Large intestine (tissue), 3 donors: ENCODE data around the gene TNS4. TPM values are rescaled to one million over a fixed set of nuclear protein-coding genes. Genes with fewer than 3 reads are reported as not detected.

Experiments used
- DNase-seq, 2 donors: peaks; one replicate each; pipeline versions ENCODE4 v3.0.0 to v3.0.0-alpha.2; 2013
- H3K27ac ChIP-seq: one replicate; pipeline ENCODE4 v1.5.1; 2013; ENCODE audit warnings: low read length
- H3K27me3 ChIP-seq: 2 replicates; pipeline ENCODE4 v1.6.1; 2013; ENCODE audit warnings: low read length; ENCODE audit not compliant: control insufficient read depth, insufficient read depth
- H3K36me3 ChIP-seq: 2 replicates; pipeline ENCODE4 v1.6.1; 2013; ENCODE audit warnings: low read length; ENCODE audit not compliant: control insufficient read depth, insufficient read depth
- H3K4me1 ChIP-seq: one replicate; pipeline ENCODE4 v1.6.1; 2013; ENCODE audit warnings: low read length; ENCODE audit not compliant: control insufficient read depth, insufficient read depth
- H3K4me3 ChIP-seq: one replicate; pipeline ENCODE4 v1.5.1; 2013; ENCODE audit warnings: low read length
- H3K9me3 ChIP-seq: one replicate; pipeline ENCODE4 v1.6.1; 2013; ENCODE audit warnings: mild to moderate bottlenecking, low read depth, low read length, moderate library complexity; ENCODE audit not compliant: control insufficient read depth
- WGBS: methylation state at CpG from one replicate; pipeline ENCODE4 v1.1.5; 2013; ENCODE audit warnings: low lambda C conversion rate; ENCODE audit not compliant: insufficient coverage; 5-methylcytosine and 5-hydroxymethylcytosine counted together
- polyA plus RNA-seq: library from polyadenylated mRNA; unstranded; fragments of 120-200 nt; gene quantifications from one replicate; pipeline ENCODE4 v1.2.1, GENCODE V29; 2013

The TNS4 gene
- polyA plus RNA-seq, 1 donor: 0.06 TPM

GRCh38 chr17:40472733-40473452 lies 28.5 kb downstream of the TNS4 start:
- no peaks in the 10 kb centered on the region for H3K36me3 ChIP-seq
- no peak overlapping the region for H3K4me3 ChIP-seq
- WGBS: 83% methylated on average over 1 of the region's 3 CpGs
- no peaks in the 10 kb centered on the region for H3K27me3 ChIP-seq
- H3K9me3 ChIP-seq: peaks cover 2% of the 10 kb centered on the region
- no peak for DNase-seq
- peaks cover 6% of the 10 kb centered on the region for H3K4me1 ChIP-seq
- H3K27ac ChIP-seq: no peak overlapping the region

- Histone ChIP-seq H3K27ac (peak overlapping the region; percentile 48), H3K4me1 (peaks cover 6% of the 10 kb centered on the region), H3K27me3 (no peaks in the 10 kb centered on the region)
Observed at GRCh38 chr17:40471846-40472732, 29.3 kb downstream of the TNS4 start.

GRCh38 chr17:40470932-40471828 lies 30.2 kb downstream of the TNS4 start:
- Histone ChIP-seq H3K9me3 (peaks cover 2% of the 10 kb centered on the region), H3K27ac (peak overlapping the region; percentile 48), H3K27me3 (no peaks in the 10 kb centered on the region), H3K36me3 (no peaks in the 10 kb centered on the region), H3K4me1 (peaks cover 6% of the 10 kb centered on the region), H3K4me3 (no peak overlapping the region)
- DNase-seq: no peak
- WGBS: no CpG with 5 or more reads among the region's 17 CpGs

More at GRCh38 chr17:40471846-40472732, 29.3 kb downstream of the TNS4 start:
- peaks cover 2% of the 10 kb centered on the region for H3K9me3 ChIP-seq
- H3K4me3 ChIP-seq: no peak overlapping the region
- no CpG with 5 or more reads among the region's 6 CpGs for WGBS
- H3K36me3 ChIP-seq: no peaks in the 10 kb centered on the region
- no peak for DNase-seq

- no CpG with 5 or more reads among the region's 4 CpGs for WGBS
- Histone ChIP-seq H3K27me3 (no peaks in the 10 kb centered on the region), H3K27ac (no peak overlapping the region), H3K36me3 (no peaks in the 10 kb centered on the region), H3K9me3 (peaks cover 2% of the 10 kb centered on the region), H3K4me3 (no peak overlapping the region), H3K4me1 (peaks cover 2% of the 10 kb centered on the region)
- no peak for DNase-seq
Observed at GRCh38 chr17:40469805-40470675, 31.4 kb downstream of the TNS4 start.

- H3K27me3 ChIP-seq: no peaks in the 10 kb centered on the region
- no peak overlapping the region for H3K27ac ChIP-seq
- no peaks in the 10 kb centered on the region for H3K9me3 ChIP-seq
- DNase-seq: no peak
- no CpG with 5 or more reads among the region's 7 CpGs for WGBS
- peaks cover 1% of the 10 kb centered on the region for H3K4me1 ChIP-seq
- H3K4me3 ChIP-seq: no peak overlapping the region
- no peaks in the 10 kb centered on the region for H3K36me3 ChIP-seq
Observed at GRCh38 chr17:40468560-40468959, 32.9 kb downstream of the TNS4 start.

- no peak for DNase-seq
- no CpG with 5 or more reads among the region's 2 CpGs for WGBS
Observed at GRCh38 chr17:40467281-40467867, 34.0 kb downstream of the TNS4 start.

GRCh38 chr17:40466298-40466971 lies 35.0 kb downstream of the TNS4 start:
- H3K36me3 ChIP-seq: no peaks in the 10 kb centered on the region
- H3K9me3 ChIP-seq: no peaks in the 10 kb centered on the region
- no peak overlapping the region for H3K4me3 ChIP-seq
- no peak overlapping the region for H3K27ac ChIP-seq
- H3K4me1 ChIP-seq: peaks cover 10% of the 10 kb centered on the region
- WGBS: 100% methylated on average over 1 of the region's 11 CpGs
- no peak for DNase-seq
- H3K27me3 ChIP-seq: no peaks in the 10 kb centered on the region

More at GRCh38 chr17:40467281-40467867, 34.0 kb downstream of the TNS4 start:
- H3K4me1 ChIP-seq: peaks cover 7% of the 10 kb centered on the region
- H3K27me3 ChIP-seq: no peaks in the 10 kb centered on the region
- H3K4me3 ChIP-seq: no peak overlapping the region
- H3K9me3 ChIP-seq: no peaks in the 10 kb centered on the region
- no peaks in the 10 kb centered on the region for H3K36me3 ChIP-seq
- H3K27ac ChIP-seq: no peak overlapping the region

- Histone ChIP-seq H3K9me3 (no peaks in the 10 kb centered on the region), H3K4me1 (peaks cover 16% of the 10 kb centered on the region), H3K27me3 (no peaks in the 10 kb centered on the region), H3K4me3 (no peak overlapping the region), H3K27ac (no peak overlapping the region), H3K36me3 (no peaks in the 10 kb centered on the region)
- no peak for DNase-seq
- WGBS: no CpG with 5 or more reads among the region's 5 CpGs
Observed at GRCh38 chr17:40464392-40464855, 37.0 kb downstream of the TNS4 start.

GRCh38 chr17:40463122-40463550 lies 38.3 kb downstream of the TNS4 start:
- WGBS: no CpG with 5 or more reads among the region's 11 CpGs
- Histone ChIP-seq H3K27ac (no peak overlapping the region), H3K4me1 (peaks cover 18% of the 10 kb centered on the region), H3K9me3 (no peaks in the 10 kb centered on the region), H3K4me3 (no peak overlapping the region), H3K27me3 (no peaks in the 10 kb centered on the region), H3K36me3 (no peaks in the 10 kb centered on the region)
- DNase-seq: no peak
